ENCODE data around the gene TAF4.

The TAF4 gene

DNA sequence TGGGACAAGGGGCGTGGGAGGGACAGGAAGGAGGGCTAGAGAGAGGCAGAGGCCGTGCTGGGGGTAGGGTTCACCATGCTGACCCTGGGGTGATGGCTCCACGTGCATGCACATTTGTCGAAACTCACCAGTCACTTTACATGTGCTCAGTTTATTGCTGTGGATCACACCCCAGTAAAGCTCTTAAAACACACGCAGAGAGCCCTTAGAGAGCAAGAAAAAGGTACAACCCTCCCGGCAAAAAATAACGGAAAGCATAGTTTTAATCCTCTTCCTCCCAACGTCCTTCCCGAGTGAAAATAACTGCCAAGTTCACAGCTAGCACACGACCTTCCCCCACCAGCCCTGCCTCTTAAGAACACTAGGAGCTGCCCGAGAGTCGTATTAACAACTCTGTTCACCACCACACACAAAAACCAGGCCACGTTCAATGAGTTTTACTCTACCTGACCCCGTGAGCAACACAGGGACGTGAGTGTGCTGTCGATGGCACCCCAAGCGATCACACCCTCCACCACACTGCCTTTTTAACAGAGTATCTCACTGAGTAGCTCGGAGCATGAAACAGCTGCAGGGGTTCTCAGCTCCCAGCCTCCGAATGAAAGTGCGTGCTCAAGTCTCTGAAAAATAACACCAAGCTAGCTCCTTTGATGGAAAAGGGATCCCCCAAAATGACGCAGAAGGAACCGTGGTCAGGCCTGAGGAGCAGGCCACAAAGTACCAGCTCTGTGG lies 39.7 kb downstream of the TAF4 start:
- no peak for DNase-seq (ENCODE audit: low read depth)
- TF ChIP-seq, protein P1, sequence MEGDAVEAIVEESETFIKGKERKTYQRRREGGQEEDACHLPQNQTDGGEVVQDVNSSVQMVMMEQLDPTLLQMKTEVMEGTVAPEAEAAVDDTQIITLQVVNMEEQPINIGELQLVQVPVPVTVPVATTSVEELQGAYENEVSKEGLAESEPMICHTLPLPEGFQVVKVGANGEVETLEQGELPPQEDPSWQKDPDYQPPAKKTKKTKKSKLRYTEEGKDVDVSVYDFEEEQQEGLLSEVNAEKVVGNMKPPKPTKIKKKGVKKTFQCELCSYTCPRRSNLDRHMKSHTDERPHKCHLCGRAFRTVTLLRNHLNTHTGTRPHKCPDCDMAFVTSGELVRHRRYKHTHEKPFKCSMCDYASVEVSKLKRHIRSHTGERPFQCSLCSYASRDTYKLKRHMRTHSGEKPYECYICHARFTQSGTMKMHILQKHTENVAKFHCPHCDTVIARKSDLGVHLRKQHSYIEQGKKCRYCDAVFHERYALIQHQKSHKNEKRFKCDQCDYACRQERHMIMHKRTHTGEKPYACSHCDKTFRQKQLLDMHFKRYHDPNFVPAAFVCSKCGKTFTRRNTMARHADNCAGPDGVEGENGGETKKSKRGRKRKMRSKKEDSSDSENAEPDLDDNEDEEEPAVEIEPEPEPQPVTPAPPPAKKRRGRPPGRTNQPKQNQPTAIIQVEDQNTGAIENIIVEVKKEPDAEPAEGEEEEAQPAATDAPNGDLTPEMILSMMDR (IDR thresholded peaks at IDR 0.05; ENCODE audit: low read depth, low read length, missing control alignments): no peak

DNA sequence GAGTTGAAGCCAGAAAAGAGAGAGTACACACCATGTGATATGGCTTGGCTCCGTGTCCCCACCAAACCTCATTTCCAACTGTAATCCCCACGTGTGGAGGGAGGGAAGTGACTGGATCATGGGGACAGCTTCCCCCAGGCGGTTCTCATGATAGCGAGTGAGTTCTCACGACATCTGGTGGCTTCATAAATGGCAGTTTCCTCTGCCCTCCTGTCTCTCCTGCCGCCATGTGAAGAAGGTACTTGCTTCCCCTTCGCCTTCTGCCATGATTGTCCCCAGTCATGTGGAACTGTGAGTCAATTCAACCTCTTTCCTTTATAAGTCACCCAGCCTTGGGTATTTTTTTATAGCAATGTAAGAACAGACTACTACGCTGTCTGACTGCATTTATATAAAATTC lies 40.3 kb downstream of the TAF4 start:
- DNase-seq (ENCODE audit: low read depth): no peak
- no peak overlapping the region for H3K4me3 ChIP-seq (ENCODE audit: low read depth, low read length)
- TF ChIP-seq, protein P1 (IDR thresholded peaks at IDR 0.05; ENCODE audit: low read depth, low read length, missing control alignments): no peak

More for the DNA sequence above, 39.7 kb downstream of the TAF4 start:
- no peak overlapping the region for H3K4me3 ChIP-seq (ENCODE audit: low read depth, low read length)

DNA sequence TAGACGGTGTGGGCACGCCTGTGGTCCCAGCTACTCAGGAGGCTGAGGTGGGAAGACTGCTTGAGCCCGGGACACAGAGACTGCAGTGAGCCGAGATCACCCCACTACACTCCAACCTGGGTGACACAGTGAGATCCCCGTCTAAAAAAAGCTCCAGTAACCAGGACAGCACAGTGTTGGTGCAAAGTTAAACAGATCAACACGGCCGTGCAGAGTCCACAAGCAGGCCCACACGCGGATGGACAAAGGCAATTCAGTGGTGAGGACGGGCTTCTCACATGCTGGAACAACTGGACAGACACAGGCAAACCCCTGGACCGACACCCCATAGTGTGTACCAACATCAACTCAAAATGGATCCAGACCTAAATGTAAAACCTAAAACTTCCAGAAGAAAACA lies 41.7 kb downstream of the TAF4 start:
- no peak for DNase-seq (ENCODE audit: low read depth)
- TF ChIP-seq, protein P1 (IDR thresholded peaks at IDR 0.05; ENCODE audit: low read depth, low read length, missing control alignments): no peak
- no peak overlapping the region for H3K4me3 ChIP-seq (ENCODE audit: low read depth, low read length)

DNA sequence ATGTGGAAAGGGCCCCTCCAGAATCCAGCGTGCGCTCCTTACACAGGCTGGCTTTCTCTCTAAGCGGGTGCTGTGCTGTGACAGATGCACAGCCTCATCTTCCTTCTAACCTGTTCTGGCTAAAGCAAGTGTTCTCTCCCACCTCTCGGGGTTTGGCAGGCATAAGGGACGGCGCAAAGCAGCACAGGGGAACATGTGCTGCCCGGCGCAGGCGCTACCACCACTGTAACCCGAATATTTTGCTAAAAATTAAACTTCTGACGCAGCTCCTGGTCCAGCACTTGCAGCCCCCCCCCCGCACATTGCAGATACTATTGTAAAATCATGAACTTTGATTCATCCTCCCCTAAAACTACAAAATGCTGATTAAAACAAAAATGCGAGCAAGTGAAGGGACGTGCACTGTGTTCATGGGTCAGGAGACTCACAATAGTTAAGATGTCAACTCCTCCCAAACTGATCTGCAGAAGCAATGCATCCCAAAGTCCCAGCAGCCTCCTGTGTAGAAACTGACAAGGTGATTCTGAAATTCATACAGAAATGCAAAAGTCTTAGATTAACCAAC lies 43.0 kb downstream of the TAF4 start:
- TF ChIP-seq, protein P1 (IDR thresholded peaks at IDR 0.05; ENCODE audit: low read depth, low read length, missing control alignments): no peak
- no peak overlapping the region for H3K4me3 ChIP-seq (ENCODE audit: low read depth, low read length)
- no peak for DNase-seq (ENCODE audit: low read depth)

DNA sequence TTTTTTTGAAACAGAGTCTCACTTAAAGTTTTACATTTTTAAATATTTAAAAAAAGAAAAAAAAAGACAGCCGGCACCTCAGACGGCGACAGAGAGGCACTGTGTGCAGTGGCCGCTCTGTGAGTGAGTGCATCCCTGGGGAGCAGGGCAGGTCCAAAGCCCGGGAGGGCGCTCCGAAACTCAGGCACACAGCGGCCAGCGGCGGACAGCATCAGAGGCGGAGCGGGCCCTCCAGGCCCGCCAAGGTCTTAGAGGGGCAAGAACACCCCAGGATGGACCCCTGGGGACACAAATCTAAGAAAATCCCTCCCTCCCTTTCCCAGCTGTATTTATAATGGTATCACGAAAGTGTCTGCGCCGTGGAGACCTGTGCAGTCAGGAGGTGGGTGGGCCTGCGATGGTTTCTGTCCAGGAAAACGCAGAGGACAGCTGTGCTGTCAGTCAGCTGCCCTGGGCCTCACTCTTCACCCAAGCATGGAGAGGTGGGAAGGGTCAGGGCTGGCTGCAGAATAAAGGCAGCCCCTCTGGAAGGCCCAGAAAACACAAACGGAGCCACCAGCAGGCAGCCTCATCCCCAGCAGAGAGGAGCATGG lies 43.8 kb downstream of the TAF4 start:
- no peak for DNase-seq (ENCODE audit: low read depth)
- TF ChIP-seq, protein P1 (IDR thresholded peaks at IDR 0.05; ENCODE audit: low read depth, low read length, missing control alignments): no peak
- no peak overlapping the region for H3K4me3 ChIP-seq (ENCODE audit: low read depth, low read length)

DNA sequence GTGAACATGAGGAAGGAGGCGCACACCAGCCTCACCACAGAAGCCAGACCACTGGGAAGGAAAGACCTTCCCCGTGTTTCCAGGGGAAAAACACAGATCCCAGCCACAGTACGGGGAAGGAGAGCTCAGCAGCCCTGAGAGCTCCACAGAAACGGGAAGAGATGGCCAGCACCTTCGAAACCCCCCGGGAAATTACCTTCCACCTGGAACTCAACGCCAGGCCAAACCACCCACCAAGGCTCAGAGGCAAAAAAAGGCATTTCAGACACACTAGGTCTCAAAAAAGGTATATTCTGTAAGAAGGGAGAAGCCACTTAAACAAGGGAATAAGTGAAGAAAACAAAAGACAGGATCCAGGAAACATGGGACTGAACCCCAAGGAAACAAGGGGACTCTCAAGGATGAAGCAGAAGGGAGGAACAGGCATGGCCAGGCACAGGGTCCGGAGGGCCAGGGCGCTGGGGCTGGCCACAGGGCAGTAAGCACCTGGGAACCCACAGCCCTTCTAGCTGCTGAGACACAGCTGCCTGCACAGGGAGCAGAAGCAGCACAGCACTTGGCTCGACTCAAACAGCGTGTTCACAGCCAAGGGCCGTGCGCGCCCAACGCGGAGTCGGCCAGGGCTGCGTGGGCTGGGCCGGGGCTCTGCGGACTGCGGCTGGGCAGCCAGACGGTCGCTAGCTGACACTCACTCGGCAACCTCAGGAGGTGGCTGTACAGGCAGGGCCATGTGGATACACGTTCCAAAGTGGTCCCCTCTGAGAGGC lies 44.6 kb downstream of the TAF4 start:
- no peak overlapping the region for H3K4me3 ChIP-seq (ENCODE audit: low read depth, low read length)
- TF ChIP-seq, protein P1 (IDR thresholded peaks at IDR 0.05; ENCODE audit: low read depth, low read length, missing control alignments): no peak
- no peak for DNase-seq (ENCODE audit: low read depth)

Data from GM12864 (cell line).